Measurements from ENCODE around the gene ZNF784. TPM values are rescaled to one million over a fixed set of nuclear protein-coding genes. Genes with fewer than 3 reads are reported as not detected.

ZNF784 gene
- total and polyA plus RNA-seq, 2 of the 8 experiments (the other 6 are each of a cell fraction or from before 2014, with no cell fraction given): 6.5 to 8.0 TPM

GRCh38 chr19:55647732-55648584 lies 23.6 kb upstream of the ZNF784 start, which contains the start of gene CCDC106 (continued):
- TF ChIP-seq, protein P1, sequence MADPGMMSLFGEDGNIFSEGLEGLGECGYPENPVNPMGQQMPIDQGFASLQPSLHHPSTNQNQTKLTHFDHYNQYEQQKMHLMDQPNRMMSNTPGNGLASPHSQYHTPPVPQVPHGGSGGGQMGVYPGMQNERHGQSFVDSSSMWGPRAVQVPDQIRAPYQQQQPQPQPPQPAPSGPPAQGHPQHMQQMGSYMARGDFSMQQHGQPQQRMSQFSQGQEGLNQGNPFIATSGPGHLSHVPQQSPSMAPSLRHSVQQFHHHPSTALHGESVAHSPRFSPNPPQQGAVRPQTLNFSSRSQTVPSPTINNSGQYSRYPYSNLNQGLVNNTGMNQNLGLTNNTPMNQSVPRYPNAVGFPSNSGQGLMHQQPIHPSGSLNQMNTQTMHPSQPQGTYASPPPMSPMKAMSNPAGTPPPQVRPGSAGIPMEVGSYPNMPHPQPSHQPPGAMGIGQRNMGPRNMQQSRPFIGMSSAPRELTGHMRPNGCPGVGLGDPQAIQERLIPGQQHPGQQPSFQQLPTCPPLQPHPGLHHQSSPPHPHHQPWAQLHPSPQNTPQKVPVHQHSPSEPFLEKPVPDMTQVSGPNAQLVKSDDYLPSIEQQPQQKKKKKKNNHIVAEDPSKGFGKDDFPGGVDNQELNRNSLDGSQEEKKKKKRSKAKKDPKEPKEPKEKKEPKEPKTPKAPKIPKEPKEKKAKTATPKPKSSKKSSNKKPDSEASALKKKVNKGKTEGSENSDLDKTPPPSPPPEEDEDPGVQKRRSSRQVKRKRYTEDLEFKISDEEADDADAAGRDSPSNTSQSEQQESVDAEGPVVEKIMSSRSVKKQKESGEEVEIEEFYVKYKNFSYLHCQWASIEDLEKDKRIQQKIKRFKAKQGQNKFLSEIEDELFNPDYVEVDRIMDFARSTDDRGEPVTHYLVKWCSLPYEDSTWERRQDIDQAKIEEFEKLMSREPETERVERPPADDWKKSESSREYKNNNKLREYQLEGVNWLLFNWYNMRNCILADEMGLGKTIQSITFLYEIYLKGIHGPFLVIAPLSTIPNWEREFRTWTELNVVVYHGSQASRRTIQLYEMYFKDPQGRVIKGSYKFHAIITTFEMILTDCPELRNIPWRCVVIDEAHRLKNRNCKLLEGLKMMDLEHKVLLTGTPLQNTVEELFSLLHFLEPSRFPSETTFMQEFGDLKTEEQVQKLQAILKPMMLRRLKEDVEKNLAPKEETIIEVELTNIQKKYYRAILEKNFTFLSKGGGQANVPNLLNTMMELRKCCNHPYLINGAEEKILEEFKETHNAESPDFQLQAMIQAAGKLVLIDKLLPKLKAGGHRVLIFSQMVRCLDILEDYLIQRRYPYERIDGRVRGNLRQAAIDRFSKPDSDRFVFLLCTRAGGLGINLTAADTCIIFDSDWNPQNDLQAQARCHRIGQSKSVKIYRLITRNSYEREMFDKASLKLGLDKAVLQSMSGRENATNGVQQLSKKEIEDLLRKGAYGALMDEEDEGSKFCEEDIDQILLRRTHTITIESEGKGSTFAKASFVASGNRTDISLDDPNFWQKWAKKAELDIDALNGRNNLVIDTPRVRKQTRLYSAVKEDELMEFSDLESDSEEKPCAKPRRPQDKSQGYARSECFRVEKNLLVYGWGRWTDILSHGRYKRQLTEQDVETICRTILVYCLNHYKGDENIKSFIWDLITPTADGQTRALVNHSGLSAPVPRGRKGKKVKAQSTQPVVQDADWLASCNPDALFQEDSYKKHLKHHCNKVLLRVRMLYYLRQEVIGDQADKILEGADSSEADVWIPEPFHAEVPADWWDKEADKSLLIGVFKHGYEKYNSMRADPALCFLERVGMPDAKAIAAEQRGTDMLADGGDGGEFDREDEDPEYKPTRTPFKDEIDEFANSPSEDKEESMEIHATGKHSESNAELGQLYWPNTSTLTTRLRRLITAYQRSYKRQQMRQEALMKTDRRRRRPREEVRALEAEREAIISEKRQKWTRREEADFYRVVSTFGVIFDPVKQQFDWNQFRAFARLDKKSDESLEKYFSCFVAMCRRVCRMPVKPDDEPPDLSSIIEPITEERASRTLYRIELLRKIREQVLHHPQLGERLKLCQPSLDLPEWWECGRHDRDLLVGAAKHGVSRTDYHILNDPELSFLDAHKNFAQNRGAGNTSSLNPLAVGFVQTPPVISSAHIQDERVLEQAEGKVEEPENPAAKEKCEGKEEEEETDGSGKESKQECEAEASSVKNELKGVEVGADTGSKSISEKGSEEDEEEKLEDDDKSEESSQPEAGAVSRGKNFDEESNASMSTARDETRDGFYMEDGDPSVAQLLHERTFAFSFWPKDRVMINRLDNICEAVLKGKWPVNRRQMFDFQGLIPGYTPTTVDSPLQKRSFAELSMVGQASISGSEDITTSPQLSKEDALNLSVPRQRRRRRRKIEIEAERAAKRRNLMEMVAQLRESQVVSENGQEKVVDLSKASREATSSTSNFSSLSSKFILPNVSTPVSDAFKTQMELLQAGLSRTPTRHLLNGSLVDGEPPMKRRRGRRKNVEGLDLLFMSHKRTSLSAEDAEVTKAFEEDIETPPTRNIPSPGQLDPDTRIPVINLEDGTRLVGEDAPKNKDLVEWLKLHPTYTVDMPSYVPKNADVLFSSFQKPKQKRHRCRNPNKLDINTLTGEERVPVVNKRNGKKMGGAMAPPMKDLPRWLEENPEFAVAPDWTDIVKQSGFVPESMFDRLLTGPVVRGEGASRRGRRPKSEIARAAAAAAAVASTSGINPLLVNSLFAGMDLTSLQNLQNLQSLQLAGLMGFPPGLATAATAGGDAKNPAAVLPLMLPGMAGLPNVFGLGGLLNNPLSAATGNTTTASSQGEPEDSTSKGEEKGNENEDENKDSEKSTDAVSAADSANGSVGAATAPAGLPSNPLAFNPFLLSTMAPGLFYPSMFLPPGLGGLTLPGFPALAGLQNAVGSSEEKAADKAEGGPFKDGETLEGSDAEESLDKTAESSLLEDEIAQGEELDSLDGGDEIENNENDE (IDR thresholded peaks at IDR 0.05; ENCODE audit: insufficient replicate concordance, low read length): no peak
- TF ChIP-seq YY1 (IDR thresholded peaks at IDR 0.05; ENCODE audit: low read depth, low read length) (peak; percentile 61; the same call in 1 of the 2 replicates), POLR2A (IDR thresholded peaks at IDR 0.05; ENCODE audit: control extremely low read depth in 1 of 2, low read depth in 2 of 2, low read length in 2 of 2) (peak in 1 of 2 experiments; percentile 50; a peak in 1 of 3 replicates), CREB1 (IDR thresholded peaks at IDR 0.05) (no peak), EP300 (IDR thresholded peaks at IDR 0.05; ENCODE audit: borderline replicate concordance in 1 of 2, low read depth in 2 of 2, low read length in 2 of 2) (peak in 1 of 2 experiments; percentile 30; a peak in 1 of 3 replicates), PHF8 (conservative IDR thresholded peaks at IDR 0.05; ENCODE audit: low read depth, low read length) (0 out of 2 replicates have a peak, but pooled peaks have one; percentile 21), BRCA1 (IDR thresholded peaks at IDR 0.05; ENCODE audit: low read depth, low read length) (0 out of 2 replicates have a peak, but pooled peaks have one; percentile 4), RBBP5 (IDR thresholded peaks at IDR 0.05; ENCODE audit: borderline replicate concordance, low read depth, low read length) (peak; percentile 65; the same call in 1 of the 2 replicates)
